HUES6 (cell line): ENCODE measurements around the gene PLA2G4A.

ENCODE experiments used
- H3K27ac ChIP-seq: 2 replicates; pipeline ENCODE4 v1.7.0; 2013; ENCODE audit warnings: low read depth, mild to moderate bottlenecking, low read length, inconsistent platforms
- H3K27me3 ChIP-seq: 2 replicates; pipeline ENCODE4 v1.6.1; 2013; ENCODE audit warnings: low read length; ENCODE audit not compliant: control insufficient read depth, insufficient read depth
- H3K36me3 ChIP-seq: 2 replicates; pipeline ENCODE4 v1.6.1; 2013; ENCODE audit warnings: low read length; ENCODE audit not compliant: control insufficient read depth, insufficient read depth
- H3K4me1 ChIP-seq: 2 replicates; pipeline ENCODE4 v1.6.1; 2013; ENCODE audit warnings: low read length; ENCODE audit not compliant: control insufficient read depth, insufficient read depth
- H3K4me3 ChIP-seq: 2 replicates; pipeline ENCODE4 v1.5.1; 2013; ENCODE audit warnings: low read depth, low read length
- H3K9ac ChIP-seq: one replicate; pipeline ENCODE4 v1.6.1; 2013; ENCODE audit warnings: mild to moderate bottlenecking, low read length
- H3K9me3 ChIP-seq: 2 replicates; pipeline ENCODE4 v1.6.1; 2013; ENCODE audit warnings: low read depth, low read length; ENCODE audit not compliant: control insufficient read depth, insufficient read depth

PLA2G4A gene

DNA sequence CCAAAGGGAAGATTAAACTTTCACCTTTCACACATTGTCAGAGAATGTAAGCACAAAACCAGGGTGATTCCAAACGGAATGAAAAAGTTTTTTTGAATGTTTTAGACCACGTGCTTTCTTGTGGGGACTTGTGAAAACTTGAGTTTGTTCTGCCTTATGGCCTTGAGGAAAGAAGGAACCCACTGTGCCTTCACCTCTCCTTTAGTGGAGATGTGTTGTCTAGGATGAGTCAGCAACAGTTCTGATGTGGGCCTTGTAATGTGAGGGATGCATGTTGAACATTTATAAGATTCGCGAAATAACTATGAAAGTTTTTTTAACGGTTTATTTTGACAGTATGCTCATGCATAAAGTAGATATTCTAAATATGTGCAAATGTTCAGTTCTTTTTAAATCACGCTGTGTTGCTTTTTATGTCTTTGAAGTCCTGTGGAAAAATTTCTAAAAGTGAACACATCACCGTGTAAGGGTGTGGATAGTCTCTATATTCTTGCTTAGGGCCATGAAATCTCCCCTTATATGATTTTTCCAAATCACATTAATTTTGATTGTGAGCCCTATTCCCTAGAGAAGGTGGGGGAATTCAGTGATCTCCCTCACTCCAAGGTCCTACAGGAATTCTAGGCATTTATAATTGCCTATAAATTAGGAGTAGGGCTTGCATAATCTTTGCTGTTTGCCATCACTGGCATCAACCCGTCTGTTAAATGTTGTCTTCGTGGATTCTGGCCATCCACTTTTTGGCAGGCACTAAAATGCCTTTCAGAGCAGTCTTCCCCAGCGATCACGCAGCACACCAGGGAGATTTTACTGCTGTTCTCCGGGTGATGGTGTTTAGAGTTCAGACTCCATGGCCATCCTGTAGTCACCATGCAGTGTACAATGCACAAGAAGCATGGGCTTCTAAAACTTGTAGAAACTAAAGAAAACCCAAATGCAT is 47.4 kb downstream of the PLA2G4A start:
- Histone ChIP-seq H3K4me1 (peaks cover 11% of the 10 kb centered on the region), H3K9ac (no peak overlapping the region), H3K9me3 (no peaks in the 10 kb centered on the region), H3K36me3 (no peaks in the 10 kb centered on the region), H3K4me3 (no peak overlapping the region), H3K27me3 (no peaks in the 10 kb centered on the region), H3K27ac (0 out of 2 replicates have a peak overlapping the region, but pooled peaks have one; percentile 19)

DNA sequence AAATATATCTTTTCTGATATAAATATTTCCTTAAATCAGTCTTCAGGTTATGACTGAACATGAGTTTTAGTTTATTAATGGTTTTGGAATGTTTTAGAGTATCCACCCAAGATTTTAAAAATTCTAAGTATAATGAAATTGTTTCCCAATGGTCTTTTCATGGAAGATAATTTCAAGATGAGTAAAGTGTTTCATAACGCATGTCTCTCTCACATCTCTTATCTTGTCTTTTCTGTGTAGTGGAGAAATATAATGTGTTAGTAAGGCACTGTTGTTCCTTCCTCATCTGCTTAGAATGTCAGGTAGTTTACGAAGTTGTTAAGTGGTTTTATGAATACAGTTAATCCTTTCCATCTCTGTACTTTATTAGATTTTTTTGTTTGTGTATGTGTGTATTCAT is 49.6 kb downstream of the PLA2G4A start:
- Histone ChIP-seq H3K4me3 (no peak overlapping the region), H3K27me3 (no peaks in the 10 kb centered on the region), H3K4me1 (no peaks in the 10 kb centered on the region; the same call in 1 of the 2 replicates), H3K36me3 (no peaks in the 10 kb centered on the region), H3K27ac (no peak overlapping the region), H3K9ac (no peak overlapping the region), H3K9me3 (no peaks in the 10 kb centered on the region)

DNA sequence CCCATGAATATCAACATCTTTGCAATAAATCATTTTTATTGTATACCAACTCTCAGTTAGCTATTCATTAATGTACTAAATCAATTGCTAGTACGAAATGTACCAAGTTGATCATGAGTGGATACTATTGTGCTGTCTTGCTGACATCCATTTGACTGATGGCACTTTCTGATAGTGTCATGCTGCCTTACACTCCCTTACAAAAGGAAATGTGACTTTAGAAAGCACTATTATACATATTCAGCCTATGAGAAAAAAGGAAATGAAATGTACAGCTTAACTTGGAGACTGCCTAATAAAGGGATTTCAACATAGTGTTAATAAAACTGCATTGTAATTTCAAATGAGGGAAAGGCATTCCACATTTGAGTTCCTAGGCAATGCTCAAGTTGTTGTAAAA is 52.2 kb downstream of the PLA2G4A start:
- no peak overlapping the region for H3K9ac ChIP-seq
- no peaks in the 10 kb centered on the region for H3K9me3 ChIP-seq
- H3K27ac ChIP-seq, result no peak overlapping the region
- H3K4me3 ChIP-seq, result no peak overlapping the region
- no peaks in the 10 kb centered on the region for H3K36me3 ChIP-seq
- no peaks in the 10 kb centered on the region for H3K27me3 ChIP-seq
- H3K4me1 ChIP-seq, result no peaks in the 10 kb centered on the region; the same call in 1 of the 2 replicates

DNA sequence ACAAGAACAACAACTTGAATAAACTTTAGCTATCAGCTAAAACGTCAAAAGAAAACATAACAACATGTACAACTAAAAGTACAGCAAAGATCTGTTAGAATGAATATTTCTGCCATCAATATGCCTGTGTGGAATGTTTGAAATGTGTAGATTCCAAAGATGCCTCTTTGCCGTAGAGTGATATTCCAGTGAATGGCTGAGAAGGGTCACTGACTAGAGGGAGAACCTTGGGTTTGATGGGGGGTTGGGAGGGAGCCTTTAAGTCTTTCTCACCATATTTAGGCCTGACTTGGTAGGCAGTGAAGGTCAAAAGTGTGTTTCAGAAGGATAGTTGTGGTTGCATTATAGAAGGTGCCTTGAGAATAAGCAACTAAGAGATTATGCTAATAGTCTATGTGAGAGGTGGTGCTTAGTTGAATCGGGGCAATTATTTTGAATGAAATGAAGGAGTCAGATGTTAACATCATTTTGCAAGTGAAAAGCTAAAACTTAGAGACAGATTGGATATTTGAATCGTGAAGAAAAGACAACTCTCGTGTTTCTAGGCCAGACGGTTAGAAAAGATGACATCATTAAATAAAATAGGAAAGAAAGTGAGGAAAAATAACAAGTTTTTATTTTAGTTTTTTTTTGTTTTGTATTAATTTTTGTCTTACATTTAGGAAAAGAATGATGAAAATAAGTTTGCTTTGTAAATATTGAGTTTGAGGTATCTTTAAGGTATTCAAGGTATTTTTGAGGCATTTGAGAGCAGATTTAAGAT is 53.8 kb downstream of the PLA2G4A start:
- Histone ChIP-seq H3K4me1 (no peaks in the 10 kb centered on the region; the same call in 1 of the 2 replicates), H3K9ac (no peak overlapping the region), H3K4me3 (no peak overlapping the region), H3K27me3 (no peaks in the 10 kb centered on the region), H3K9me3 (no peaks in the 10 kb centered on the region), H3K36me3 (no peaks in the 10 kb centered on the region), H3K27ac (no peak overlapping the region)

DNA sequence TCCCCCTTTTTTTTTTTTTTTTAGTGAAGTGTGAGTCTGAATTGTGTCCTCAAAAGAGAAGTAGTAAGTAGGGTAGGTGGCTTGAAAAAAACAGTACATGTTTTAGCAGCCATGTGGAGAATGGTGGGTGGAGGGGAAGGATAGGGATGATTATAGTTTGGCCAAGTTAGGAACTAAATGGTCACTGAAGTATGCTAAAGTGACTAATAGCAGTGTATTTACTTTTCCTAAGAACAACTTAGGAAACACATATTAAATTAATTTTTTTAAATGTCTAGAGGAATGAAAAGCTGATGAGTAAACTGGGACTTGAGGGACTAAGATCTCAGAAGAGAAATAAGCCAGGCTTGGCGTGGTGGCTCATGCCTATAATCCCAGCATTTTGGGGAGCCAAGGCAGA is 55.5 kb downstream of the PLA2G4A start:
- H3K27me3 ChIP-seq, result no peaks in the 10 kb centered on the region
- no peak overlapping the region for H3K27ac ChIP-seq
- H3K36me3 ChIP-seq, result no peaks in the 10 kb centered on the region
- H3K4me1 ChIP-seq, result no peaks in the 10 kb centered on the region; the same call in 1 of the 2 replicates
- no peak overlapping the region for H3K9ac ChIP-seq
- no peaks in the 10 kb centered on the region for H3K9me3 ChIP-seq
- no peak overlapping the region for H3K4me3 ChIP-seq

DNA sequence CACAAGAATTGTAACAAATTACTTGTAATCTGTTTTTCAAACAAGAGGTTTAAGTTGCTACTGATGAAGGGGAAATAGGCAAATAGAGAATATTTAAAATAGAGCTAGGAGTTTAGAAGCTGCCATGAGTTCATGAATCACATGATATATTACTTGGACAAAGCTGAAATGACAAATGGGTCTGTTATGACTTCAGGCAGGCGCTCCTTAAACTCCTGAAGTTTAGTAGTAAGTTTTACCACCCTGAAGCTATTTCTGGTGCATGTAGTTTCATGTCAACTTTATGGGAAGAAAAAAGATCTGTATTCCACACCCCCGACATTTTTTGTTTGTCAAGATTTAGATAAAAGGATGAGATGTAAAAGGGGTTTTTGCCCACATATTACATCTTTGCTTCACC is 58.5 kb downstream of the PLA2G4A start:
- Histone ChIP-seq H3K4me3 (no peak overlapping the region), H3K4me1 (no peaks in the 10 kb centered on the region; the same call in 1 of the 2 replicates), H3K36me3 (no peaks in the 10 kb centered on the region), H3K9me3 (no peaks in the 10 kb centered on the region), H3K9ac (no peak overlapping the region), H3K27ac (no peak overlapping the region), H3K27me3 (no peaks in the 10 kb centered on the region)

DNA sequence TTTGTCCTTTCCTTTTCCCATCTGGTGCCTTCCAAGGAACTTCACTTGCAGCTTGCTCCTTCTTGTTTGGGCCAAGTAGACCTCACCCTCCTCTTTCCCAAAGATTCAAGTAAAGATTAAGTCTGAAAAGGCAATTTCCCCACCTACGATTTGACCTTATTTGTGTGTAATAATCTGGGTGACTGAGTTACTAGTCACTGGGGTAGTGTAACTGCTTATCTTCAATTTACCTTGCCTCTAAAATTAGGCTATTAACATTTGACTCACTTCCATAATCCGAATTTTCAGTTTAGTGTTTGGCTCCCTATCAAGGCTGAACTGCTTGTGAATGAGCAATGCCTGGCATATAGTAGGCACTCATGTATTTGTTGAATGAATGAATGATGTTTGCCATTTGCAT is 59.6 kb downstream of the PLA2G4A start:
- no peaks in the 10 kb centered on the region for H3K4me1 ChIP-seq
- no peaks in the 10 kb centered on the region for H3K27me3 ChIP-seq

DNA sequence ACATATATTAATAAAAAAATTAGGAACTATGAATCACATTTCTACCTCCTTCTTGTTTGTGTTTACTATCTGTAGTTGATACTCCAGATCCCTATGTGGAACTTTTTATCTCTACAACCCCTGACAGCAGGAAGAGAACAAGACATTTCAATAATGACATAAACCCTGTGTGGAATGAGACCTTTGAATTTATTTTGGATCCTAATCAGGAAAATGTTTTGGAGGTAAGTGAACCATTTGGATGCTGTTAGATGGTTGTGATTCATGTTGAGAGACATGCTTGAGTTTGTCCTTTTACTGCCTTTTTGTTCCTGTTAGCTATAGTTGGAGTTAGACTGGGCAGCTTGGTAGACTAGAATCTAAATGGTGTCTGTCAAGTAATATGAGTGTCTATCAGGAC is 64.2 kb downstream of the PLA2G4A start:
- Histone ChIP-seq H3K27ac (no peak overlapping the region), H3K4me3 (no peak overlapping the region), H3K4me1 (no peaks in the 10 kb centered on the region), H3K9me3 (no peaks in the 10 kb centered on the region), H3K9ac (no peak overlapping the region), H3K36me3 (no peaks in the 10 kb centered on the region), H3K27me3 (no peaks in the 10 kb centered on the region)

More for the DNA sequence above, 59.6 kb downstream of the PLA2G4A start:
- H3K36me3 ChIP-seq, result no peaks in the 10 kb centered on the region
- H3K9ac ChIP-seq, result no peak overlapping the region
- no peaks in the 10 kb centered on the region for H3K9me3 ChIP-seq
- H3K27ac ChIP-seq, result no peak overlapping the region
- no peak overlapping the region for H3K4me3 ChIP-seq

DNA sequence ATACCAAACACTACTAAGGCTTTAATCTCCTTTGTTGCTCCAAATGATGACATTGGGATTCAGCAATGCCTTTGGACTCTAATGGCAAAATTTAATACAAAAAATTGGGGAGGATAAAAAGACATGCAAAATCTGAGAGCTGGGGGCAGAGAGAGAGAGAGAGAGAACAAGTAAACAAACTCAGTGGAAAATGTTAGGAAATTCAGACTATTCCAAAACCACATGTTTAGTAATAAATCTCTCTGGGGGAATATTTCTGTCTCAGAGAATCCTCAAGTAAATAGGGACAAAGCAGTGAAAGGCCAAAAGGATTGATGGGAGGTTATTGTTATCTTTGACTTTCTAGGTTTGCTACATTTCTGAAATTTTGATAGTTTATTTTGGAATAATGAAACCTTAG is 65.7 kb downstream of the PLA2G4A start:
- Histone ChIP-seq H3K27ac (no peak overlapping the region), H3K27me3 (no peaks in the 10 kb centered on the region), H3K4me1 (no peaks in the 10 kb centered on the region), H3K9ac (no peak overlapping the region), H3K4me3 (no peak overlapping the region), H3K9me3 (no peaks in the 10 kb centered on the region), H3K36me3 (no peaks in the 10 kb centered on the region)

DNA sequence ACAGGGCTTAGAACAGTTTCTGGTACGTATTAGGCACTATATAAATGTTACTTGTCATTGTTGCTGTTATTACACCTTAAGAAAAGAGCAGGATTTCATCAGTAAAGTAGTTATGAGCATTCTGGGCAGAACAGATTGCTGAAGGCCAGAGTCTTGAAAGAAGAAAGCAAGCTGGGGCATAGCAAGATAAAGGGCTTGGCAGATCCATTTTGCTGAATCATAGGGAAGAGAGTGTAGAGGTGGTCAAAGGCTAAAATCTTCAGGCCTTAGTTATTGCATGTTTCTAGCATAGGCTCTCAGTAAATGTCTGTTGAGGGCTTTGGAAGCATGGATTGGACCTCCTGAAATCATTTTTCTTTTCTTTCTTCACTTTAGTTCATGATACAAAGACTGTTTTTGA is 67.5 kb downstream of the PLA2G4A start:
- Histone ChIP-seq H3K27ac (no peak overlapping the region), H3K4me1 (no peaks in the 10 kb centered on the region), H3K4me3 (no peak overlapping the region), H3K9me3 (no peaks in the 10 kb centered on the region), H3K36me3 (no peaks in the 10 kb centered on the region), H3K9ac (no peak overlapping the region), H3K27me3 (no peaks in the 10 kb centered on the region)

DNA sequence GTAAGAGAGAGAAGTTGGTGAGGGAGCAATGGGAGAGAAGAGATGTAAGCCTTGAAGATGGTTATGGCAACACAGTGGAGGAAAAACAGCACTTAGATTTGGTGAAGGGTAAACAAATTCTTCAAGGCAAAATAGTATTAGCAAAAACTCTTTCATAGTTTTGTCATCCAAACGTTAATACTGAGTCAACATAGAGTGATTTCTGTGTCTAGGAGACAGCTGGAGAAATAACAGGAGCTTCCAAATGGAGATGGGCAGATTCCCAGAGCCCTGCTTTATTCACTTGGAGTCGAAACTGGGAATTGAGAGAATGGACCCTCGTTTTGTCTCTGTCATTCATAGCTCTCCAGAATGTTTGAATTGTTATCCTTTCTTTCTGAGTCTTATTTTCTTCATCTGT is 68.3 kb downstream of the PLA2G4A start:
- Histone ChIP-seq H3K27ac (no peak overlapping the region), H3K4me1 (0 out of 2 replicates have a peak, but pooled peaks cover 3% of the 10 kb centered on the region), H3K27me3 (no peaks in the 10 kb centered on the region), H3K36me3 (no peaks in the 10 kb centered on the region), H3K9me3 (no peaks in the 10 kb centered on the region), H3K9ac (no peak overlapping the region), H3K4me3 (no peak overlapping the region)
